ENCODE measurements around the gene VAMP2.

Gene VAMP2

DNA sequence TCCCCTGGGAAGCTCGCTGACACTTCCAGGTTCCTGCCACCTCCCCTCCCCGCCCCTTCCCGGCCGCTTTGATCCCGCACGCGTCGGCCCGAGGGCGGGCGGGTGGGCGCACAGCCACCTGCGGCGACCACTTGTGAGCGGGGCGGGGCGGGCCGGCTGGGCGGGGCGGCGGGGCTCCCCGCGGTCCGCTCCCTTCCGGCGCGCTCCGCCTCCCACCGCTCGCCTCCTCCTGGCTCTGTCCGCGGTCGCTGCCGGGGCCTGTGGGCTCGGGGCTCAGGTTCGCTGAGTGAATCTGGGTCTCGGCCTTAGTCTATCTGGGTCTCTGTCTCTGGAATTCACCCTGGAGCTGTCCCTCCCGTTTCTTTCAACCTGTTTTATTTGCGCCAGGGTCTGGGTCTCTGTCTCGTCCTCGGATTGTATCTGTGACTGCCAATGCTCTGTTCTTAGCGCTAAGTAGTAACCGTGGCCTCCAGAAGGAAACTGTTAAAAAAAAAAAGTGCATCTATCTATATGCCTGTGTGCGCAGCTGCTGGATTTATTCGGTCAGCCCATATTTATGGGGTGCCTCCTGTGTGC, 36.2 kb downstream of the VAMP2 start:
- peaks cover 37% of the 10 kb centered on the region for H3K27me3 Mint-ChIP-seq
- no peaks in the 10 kb centered on the region for H3K9me3 Mint-ChIP-seq
- H3K27ac Mint-ChIP-seq: peak overlapping the region; percentile 73 to 98
- peak; percentile 49 to 59 for DNase-seq
- H3K4me3 Mint-ChIP-seq: peak overlapping the region; percentile 96 to 99
- ATAC-seq: peak; percentile 39
- H3K4me1 Mint-ChIP-seq: peaks cover 54% of the 10 kb centered on the region

GRCh38 chr17:8125947-8126490, 36.7 kb downstream of the VAMP2 start:
- Mint-ChIP-seq H3K9me3 (no peaks in the 10 kb centered on the region), H3K4me1 (peaks cover 57% of the 10 kb centered on the region)

GRCh38 chr17:8125154-8125946, 37.4 kb downstream of the VAMP2 start:
- Mint-ChIP-seq H3K9me3 (no peaks in the 10 kb centered on the region), H3K4me1 (peaks cover 63% of the 10 kb centered on the region), H3K27me3 (peaks cover 37% of the 10 kb centered on the region), H3K27ac (peak overlapping the region; percentile 85 to 100), H3K4me3 (peak overlapping the region; percentile 91)
- ATAC-seq: peak; percentile 38
- peak; percentile 90 to 92 for DNase-seq

More at GRCh38 chr17:8125947-8126490, 36.7 kb downstream of the VAMP2 start:
- Mint-ChIP-seq H3K4me3 (peak overlapping the region; percentile 91), H3K27ac (peak overlapping the region; percentile 81 to 100), H3K27me3 (peaks cover 37% of the 10 kb centered on the region)
- peak; percentile 38 to 46 for DNase-seq
- no peak for ATAC-seq

GRCh38 chr17:8124350-8125153, 38.2 kb downstream of the VAMP2 start:
- H3K4me1 Mint-ChIP-seq: peaks cover 71% of the 10 kb centered on the region
- H3K27me3 Mint-ChIP-seq: peaks cover 37% of the 10 kb centered on the region
- peak; percentile 40 to 50 for DNase-seq

GRCh38 chr17:8123695-8124349, 38.9 kb downstream of the VAMP2 start, which contains the start of gene HES7:
Gene HES7, minus strand, starts transcription at chr17:8124106. Its CDS starts 22 bp downstream, at chr17:8124084.
- peak within 1 kb of the TSS; percentile 91 for H3K4me3 Mint-ChIP-seq
- H3K4me1 Mint-ChIP-seq: peaks cover 76% of the 10 kb centered on the region
- DNase-seq (no peak), ATAC-seq (no peak)
- H3K27ac Mint-ChIP-seq: peak within 1 kb of the TSS; percentile 85 to 100
- H3K27me3 Mint-ChIP-seq: peaks cover 37% of the 10 kb centered on the region
- no peaks in the 10 kb centered on the region for H3K9me3 Mint-ChIP-seq

More at GRCh38 chr17:8124350-8125153, 38.2 kb downstream of the VAMP2 start:
- no peaks in the 10 kb centered on the region for H3K9me3 Mint-ChIP-seq
- H3K27ac Mint-ChIP-seq: peak overlapping the region; percentile 85 to 100
- no peak for ATAC-seq
- H3K4me3 Mint-ChIP-seq: peak overlapping the region; percentile 91

DNA sequence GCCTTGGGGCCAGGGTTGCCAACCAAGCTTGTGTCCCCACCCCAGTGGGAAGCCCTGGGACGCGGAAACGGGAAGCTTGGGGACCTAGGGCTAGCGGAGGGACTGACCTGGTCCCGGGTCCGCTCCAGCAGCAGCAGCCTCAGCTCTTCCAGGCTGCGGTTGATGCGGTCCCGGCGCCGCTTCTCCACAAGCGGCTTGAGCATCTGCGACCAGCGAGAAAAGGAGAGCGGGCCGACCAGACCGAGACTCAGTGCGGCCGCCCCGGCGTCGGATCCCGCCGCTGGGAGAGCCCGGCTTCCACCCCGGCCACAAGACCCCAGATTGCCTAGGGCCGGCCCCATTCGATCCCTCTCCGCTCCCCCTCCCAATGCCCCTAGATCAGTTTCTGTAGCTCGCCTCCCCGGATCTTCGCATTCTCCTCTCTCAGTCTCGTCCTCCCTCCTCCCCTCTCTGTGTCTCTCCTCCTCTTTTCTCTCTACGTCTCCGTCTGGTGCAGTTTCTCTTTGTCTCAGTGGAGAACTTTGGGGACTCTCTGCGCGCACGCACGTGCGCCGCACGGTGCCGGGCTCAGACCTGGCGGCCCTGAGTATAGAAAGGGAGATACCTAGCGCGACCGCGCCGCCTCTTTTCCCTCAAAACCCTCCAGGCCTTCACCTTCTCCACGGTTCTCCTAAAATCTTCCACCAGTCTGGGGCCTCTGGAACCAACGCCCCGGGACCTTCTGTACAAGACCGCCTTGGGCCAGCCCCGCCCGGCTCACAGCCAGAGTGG, 39.6 kb downstream of the VAMP2 start:
- peak overlapping the region in 1 of 2 donors; percentile 15 for H3K27ac Mint-ChIP-seq
- ATAC-seq (no peak), DNase-seq (peak; percentile 57 to 63)
- H3K9me3 Mint-ChIP-seq: no peaks in the 10 kb centered on the region
- H3K4me3 Mint-ChIP-seq: peak overlapping the region; percentile 91
- H3K4me1 Mint-ChIP-seq: peaks cover 83% of the 10 kb centered on the region
- peaks cover 43% of the 10 kb centered on the region for H3K27me3 Mint-ChIP-seq

- no peaks in the 10 kb centered on the region for H3K9me3 Mint-ChIP-seq
- peaks cover 89% of the 10 kb centered on the region for H3K4me1 Mint-ChIP-seq
- peak overlapping the region; percentile 91 for H3K4me3 Mint-ChIP-seq
- ATAC-seq (no peak), DNase-seq (peak in 1 of 2 donors; percentile 34)
- peak overlapping the region in 1 of 2 donors; percentile 15 for H3K27ac Mint-ChIP-seq
- H3K27me3 Mint-ChIP-seq: peaks cover 49% of the 10 kb centered on the region
Observed at GRCh38 chr17:8122422-8122923, 40.3 kb downstream of the VAMP2 start.

- peak; percentile 61 for ATAC-seq
- Mint-ChIP-seq H3K4me1 (peaks cover 86% of the 10 kb centered on the region), H3K27ac (no peak overlapping the region), H3K9me3 (no peaks in the 10 kb centered on the region), H3K27me3 (peaks cover 45% of the 10 kb centered on the region), H3K4me3 (peak overlapping the region; percentile 91)
- peak; percentile 81 to 84 for DNase-seq
Observed at GRCh38 chr17:8121681-8122421, 40.9 kb downstream of the VAMP2 start.

DNA sequence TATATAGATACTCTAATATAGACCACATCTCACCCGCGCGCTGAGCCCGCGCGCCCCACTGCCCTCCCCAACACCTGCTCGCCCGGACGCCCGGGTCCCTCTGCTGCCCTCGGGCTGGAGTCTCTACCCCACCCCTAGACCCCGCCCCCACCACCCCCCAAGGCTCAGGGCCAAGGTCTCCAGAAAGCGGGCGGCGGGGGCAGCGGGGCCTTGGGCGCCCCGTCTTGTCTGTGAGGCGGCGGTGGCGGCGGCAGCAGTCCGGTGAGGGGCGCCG, 41.4 kb downstream of the VAMP2 start:
- ATAC-seq (no peak), DNase-seq (no peak)
- no peaks in the 10 kb centered on the region for H3K9me3 Mint-ChIP-seq
- H3K27ac Mint-ChIP-seq: peak overlapping the region in 1 of 2 donors; percentile 100
- peaks cover 81% of the 10 kb centered on the region for H3K4me1 Mint-ChIP-seq
- peak overlapping the region; percentile 91 for H3K4me3 Mint-ChIP-seq
- H3K27me3 Mint-ChIP-seq: peaks cover 48% of the 10 kb centered on the region

DNA sequence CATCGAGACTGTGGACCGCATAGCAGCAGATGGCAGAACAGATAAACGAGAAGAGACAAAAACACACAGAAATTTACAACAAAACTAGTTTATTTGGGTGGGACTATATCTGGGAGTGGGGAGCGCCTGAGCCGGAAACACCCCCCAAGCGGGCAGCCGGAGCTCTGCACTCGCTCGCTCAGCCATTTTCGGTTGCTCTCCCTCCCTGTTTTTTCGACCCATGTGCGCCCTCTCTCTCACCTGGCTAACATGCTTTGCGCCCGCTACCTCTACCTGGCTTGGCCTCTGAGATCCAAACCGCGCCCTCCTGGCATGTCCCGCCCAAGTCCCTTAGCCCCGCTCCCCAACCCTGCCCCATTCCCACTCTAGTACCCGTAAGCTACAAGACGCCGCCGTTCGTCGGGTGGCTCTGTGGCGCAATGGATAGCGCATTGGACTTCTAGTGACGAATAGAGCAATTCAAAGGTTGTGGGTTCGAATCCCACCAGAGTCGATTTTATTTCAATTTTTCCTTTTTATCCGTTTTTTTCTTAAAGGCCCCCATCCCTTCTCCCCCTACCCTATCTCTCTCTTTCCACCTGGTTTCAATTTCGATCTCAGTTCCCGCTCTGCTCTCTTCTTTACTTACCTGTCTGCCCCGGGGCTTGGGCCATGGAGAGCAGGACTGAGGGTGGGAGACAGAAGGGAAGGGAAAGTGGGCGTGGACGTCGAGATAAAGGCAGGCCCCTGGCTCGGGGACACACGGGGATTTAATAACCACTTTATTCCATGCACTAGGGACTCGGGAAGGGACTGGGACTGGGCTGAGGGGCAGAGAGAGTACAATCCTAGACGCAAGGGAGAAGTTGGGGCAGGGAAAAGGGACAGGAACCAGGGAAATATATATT, 42.0 kb downstream of the VAMP2 start:
- DNase-seq (peak; percentile 83 to 88), ATAC-seq (peak; percentile 26)
- H3K27me3 Mint-ChIP-seq: peaks cover 54% of the 10 kb centered on the region
- H3K9me3 Mint-ChIP-seq: no peaks in the 10 kb centered on the region
- H3K4me1 Mint-ChIP-seq: peaks cover 76% of the 10 kb centered on the region
- peak overlapping the region; percentile 91 for H3K4me3 Mint-ChIP-seq
- H3K27ac Mint-ChIP-seq: peak overlapping the region; percentile 89 to 100

- Mint-ChIP-seq H3K27me3 (peaks cover 61% of the 10 kb centered on the region), H3K4me1 (peaks cover 66% of the 10 kb centered on the region), H3K4me3 (peak overlapping the region; percentile 91), H3K27ac (peak overlapping the region; percentile 89 to 100), H3K9me3 (no peaks in the 10 kb centered on the region)
- ATAC-seq: peak; percentile 66
- DNase-seq: peak; percentile 94
Observed at GRCh38 chr17:8119581-8120519, 42.9 kb downstream of the VAMP2 start.

Data from stimulated activated naive CD8-positive, alpha-beta T cell treated with anti-CD3 and anti-CD28 coated beads, Interleukin-15, amount 100 ng/mL, for 72 hours (primary cell).